Tibial artery (tissue), 4 donors: ENCODE data around the gene ETHE1.

Source experiments
- DNase-seq, 2 donors: peaks; one replicate each; pipeline ENCODE4 v3.0.0-alpha.2; 2019
- H3K27ac ChIP-seq, 2 donors: fragments of 200-600 bp; sonication (generic) in 1 of 2; 1 replicate in 1 of 2; 2 replicates in 1 of 2; pipeline ENCODE4 v1.5.1; 2018 to 2019; ENCODE audit warnings: mild to moderate bottlenecking in 1 of 2
- H3K27me3 ChIP-seq, 2 donors: fragments of 200-600 bp; sonication (generic) in 1 of 2; one replicate each; pipeline versions ENCODE4 v1.5.1 to v1.6.0; 2016 to 2019
- H3K36me3 ChIP-seq, 3 donors: fragments of 200-600 bp; sonication (generic) in 2 of 3; one replicate each; pipeline ENCODE4 v1.5.1; 2016 to 2019; ENCODE audit warnings: mild to moderate bottlenecking in 2 of 3
- H3K4me1 ChIP-seq, 4 donors: fragments of 200-600 bp; sonication (generic) in 2 of 4; 1 replicate in 3 of 4; 2 replicates in 1 of 4; pipeline ENCODE4 v1.5.1; 2016 to 2019
- H3K4me3 ChIP-seq, 2 donors: fragments of 200-600 bp; sonication (generic) in 1 of 2; 1 replicate in 1 of 2; 2 replicates in 1 of 2; pipeline ENCODE4 v1.5.1; 2018 to 2019; ENCODE audit warnings: mild to moderate bottlenecking in 2 of 2
- H3K9me3 ChIP-seq, 3 donors: fragments of 200-600 bp; sonication (generic) in 1 of 3; one replicate each; pipeline ENCODE4 v1.5.1; 2016 to 2019
- intact Hi-C: fragments of 100-400 bp; cut with DNase I; formaldehyde crosslinking; loops from one replicate; pipeline ENCODE4 v1.15.0; 2023; ENCODE audit warnings: low total_unique reads
- TF ChIP-seq, protein P1 (sequence below), 2 experiments: fragments of 200-600 bp in 1 of 2; fragments of 450-650 bp in 1 of 2; IDR thresholded peaks; one replicate each; pipeline ENCODE4 v1.5.1; 2017 to 2019; ENCODE audit warnings: antibody characterized with exemption in 2 of 2, mild to moderate bottlenecking in 1 of 2, moderate library complexity in 1 of 2

ETHE1 gene

DNA sequence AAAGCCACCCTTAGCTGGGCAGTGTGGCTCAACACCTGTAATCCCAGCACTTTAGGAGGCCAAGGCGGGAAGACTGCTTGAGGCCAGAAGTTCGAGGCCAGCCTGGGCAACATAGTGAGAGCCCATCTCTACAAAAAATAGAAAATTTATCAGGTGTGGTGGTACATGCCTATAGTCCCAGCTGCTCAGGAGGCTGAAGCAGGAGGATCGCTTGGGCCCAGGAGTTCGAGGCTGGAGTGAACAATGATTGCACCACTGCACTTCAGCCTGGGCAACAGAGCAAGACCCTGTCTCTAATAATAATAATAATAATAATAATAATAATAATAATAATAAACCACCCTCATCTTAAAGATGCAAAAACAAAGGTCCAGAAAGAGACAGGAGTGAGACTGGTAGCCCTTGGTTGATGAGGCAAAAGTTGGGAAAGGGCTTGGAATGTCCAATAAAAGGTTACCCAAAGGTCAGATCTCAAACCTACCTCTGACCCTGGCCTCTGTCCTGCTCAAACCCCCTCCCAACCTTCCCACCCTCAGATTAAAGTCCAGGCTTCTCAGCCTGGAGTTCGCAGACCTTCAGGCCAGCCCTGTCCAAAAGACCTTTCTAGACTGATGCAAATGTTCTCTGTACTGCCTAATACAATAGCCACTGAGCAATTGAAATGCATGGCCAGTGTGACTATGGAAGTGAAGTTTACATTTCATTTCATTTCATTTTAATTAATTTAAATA is 15.1 kb upstream of the ETHE1 start:
- TF ChIP-seq, protein P1, sequence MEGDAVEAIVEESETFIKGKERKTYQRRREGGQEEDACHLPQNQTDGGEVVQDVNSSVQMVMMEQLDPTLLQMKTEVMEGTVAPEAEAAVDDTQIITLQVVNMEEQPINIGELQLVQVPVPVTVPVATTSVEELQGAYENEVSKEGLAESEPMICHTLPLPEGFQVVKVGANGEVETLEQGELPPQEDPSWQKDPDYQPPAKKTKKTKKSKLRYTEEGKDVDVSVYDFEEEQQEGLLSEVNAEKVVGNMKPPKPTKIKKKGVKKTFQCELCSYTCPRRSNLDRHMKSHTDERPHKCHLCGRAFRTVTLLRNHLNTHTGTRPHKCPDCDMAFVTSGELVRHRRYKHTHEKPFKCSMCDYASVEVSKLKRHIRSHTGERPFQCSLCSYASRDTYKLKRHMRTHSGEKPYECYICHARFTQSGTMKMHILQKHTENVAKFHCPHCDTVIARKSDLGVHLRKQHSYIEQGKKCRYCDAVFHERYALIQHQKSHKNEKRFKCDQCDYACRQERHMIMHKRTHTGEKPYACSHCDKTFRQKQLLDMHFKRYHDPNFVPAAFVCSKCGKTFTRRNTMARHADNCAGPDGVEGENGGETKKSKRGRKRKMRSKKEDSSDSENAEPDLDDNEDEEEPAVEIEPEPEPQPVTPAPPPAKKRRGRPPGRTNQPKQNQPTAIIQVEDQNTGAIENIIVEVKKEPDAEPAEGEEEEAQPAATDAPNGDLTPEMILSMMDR (IDR thresholded peaks at IDR 0.05): no peak
- intact Hi-C loops: no loop called here
- Histone ChIP-seq H3K9me3 (no peaks in the 10 kb centered on the region), H3K4me1 (no peaks in the 10 kb centered on the region), H3K27ac (no peak overlapping the region), H3K27me3 (no peaks in the 10 kb centered on the region), H3K36me3 (peaks cover 45 to 94% (median 75%) of the 10 kb centered on the region in 3 donors), H3K4me3 (no peak overlapping the region)
- no peak for DNase-seq

DNA sequence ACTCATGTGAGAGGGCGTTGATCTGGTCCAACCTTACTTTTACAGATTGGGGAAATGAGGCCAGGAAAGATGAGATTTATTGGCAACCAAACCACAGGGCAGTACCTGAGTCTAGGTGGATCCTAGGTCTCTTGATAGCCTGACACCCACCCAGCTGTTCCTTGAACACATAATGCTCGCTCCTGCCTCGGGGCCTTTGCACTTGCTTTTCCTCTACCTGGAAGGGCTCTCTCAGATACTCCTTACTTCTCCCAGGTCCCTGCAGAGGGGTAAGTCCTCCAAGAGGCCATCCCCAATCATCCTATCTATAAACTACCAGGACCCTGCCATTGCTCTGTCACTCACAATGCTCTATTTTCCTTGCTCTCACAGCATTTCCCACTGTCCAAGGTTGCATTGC is 13.4 kb upstream of the ETHE1 start:
- peaks cover 43 to 87% (median 66%) of the 10 kb centered on the region in 3 donors for H3K36me3 ChIP-seq
- intact Hi-C loops: no loop called here

DNA sequence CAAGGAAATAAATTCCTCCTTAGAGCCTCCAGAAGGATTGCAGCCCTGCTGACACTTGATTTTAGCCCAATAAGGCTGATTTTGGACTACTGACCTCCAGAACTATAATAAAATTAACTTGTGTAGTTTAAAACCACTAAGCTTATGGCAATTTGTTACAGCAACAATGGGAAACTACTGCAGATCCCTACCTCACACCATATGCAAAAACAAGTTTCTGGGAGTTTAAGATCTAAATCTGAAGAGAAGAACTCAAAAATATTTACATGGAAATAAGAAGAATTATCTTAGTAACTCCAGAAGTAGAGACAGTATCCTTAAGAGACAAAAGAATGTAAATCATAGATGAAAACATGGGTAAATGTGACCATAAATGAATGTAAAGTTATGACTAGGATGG is 11.9 kb upstream of the ETHE1 start:
- TF ChIP-seq, protein P1 (IDR thresholded peaks at IDR 0.05): no peak
- H3K27ac ChIP-seq: no peak overlapping the region
- peaks cover 0 to 21% (median 13%) of the 10 kb centered on the region in 4 donors for H3K4me1 ChIP-seq
- H3K9me3 ChIP-seq: no peaks in the 10 kb centered on the region
- H3K4me3 ChIP-seq: no peak overlapping the region
- DNase-seq: no peak
- intact Hi-C loops: no loop called here
- H3K27me3 ChIP-seq: no peaks in the 10 kb centered on the region
- H3K36me3 ChIP-seq: peaks cover 40 to 72% (median 52%) of the 10 kb centered on the region in 3 donors

More for the DNA sequence above, 13.4 kb upstream of the ETHE1 start:
- TF ChIP-seq, protein P1 (IDR thresholded peaks at IDR 0.05): no peak
- Histone ChIP-seq H3K27me3 (no peaks in the 10 kb centered on the region), H3K9me3 (no peaks in the 10 kb centered on the region), H3K4me1 (peaks cover 0 to 6% (median 2%) of the 10 kb centered on the region in 4 donors), H3K4me3 (no peak overlapping the region), H3K27ac (no peak overlapping the region)
- no peak for DNase-seq

DNA sequence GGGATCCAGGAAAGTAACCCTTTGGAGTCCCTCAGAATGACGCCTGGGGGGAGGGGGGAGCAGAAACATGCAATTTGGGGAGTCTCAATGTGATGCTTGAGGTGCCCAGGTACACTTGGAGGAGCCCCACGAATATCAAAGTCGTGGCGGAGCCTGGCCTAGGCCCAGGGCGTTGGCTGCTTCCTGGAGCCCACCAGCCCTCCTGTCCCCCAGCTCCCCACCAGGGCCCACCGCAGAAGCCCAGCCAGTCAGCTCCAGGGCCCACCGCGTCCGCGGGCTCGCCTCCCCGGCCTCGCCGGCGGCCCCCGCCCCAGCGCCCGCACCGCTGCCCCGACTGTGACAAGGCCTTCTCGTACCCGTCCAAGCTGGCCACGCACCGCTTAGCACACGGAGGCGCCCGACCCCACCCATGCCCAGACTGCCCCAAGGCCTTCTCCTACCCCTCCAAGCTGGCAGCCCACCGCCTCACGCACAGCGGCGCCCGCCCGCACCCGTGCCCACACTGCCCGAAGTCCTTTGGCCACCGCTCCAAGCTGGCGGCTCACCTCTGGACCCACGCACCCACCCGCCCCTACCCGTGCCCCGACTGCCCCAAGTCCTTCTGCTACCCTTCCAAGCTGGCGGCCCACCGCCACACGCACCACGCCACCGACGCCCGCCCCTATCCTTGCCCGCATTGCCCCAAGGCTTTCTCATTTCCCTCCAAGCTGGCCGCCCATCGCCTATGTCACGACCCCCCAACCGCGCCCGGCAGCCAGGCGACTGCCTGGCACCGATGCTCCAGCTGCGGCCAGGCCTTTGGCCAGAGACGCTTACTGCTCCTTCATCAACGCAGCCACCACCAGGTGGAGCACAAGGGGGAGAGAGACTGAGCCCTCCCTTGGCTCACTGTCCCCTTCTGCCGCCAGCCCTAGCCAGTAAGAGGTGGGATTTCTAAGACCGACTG is 8.1 kb upstream of the ETHE1 start:
- no peaks in the 10 kb centered on the region for H3K27me3 ChIP-seq
- no peaks in the 10 kb centered on the region for H3K9me3 ChIP-seq
- H3K4me1 ChIP-seq: peaks cover 0 to 33% (median 18%) of the 10 kb centered on the region in 4 donors
- peak overlapping the region; percentile 83 to 89 for H3K27ac ChIP-seq
- peak; percentile 61 to 83 for DNase-seq
- H3K36me3 ChIP-seq: peaks cover 19 to 34% (median 25%) of the 10 kb centered on the region in 3 donors
- H3K4me3 ChIP-seq: no peak overlapping the region
- TF ChIP-seq, protein P1 (IDR thresholded peaks at IDR 0.05): peak; percentile 43 to 49
- intact Hi-C loops: no loop called here

DNA sequence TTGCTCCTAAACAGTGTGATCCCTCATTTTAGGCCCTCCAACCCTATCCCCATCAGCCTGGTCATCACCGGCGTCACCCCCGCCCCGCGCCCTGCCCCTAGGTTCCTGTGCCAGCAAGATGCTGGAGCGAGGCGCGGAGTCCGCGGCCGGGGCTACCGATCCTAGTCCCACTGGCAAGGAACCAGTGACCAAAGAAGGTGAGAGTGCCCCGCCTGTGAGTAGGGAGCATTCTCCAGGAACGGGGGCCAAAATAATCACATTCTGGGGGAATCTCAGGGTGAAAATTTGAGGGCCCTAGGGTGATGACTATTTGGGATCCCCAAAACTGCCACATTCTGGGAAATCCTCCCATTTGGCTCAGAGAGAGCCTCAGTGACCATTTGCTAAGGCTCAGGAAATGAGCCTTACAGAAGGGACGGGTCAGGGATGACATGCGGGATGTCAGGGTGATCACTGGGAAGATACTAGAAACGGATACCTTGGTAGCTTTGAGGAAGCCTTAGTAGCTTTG is 7.4 kb upstream of the ETHE1 start:
- Histone ChIP-seq H3K36me3 (peaks cover 16 to 27% (median 18%) of the 10 kb centered on the region in 3 donors), H3K27ac (peak overlapping the region; percentile 83 to 89), H3K9me3 (no peaks in the 10 kb centered on the region), H3K27me3 (no peaks in the 10 kb centered on the region), H3K4me1 (peaks cover 0 to 33% (median 18%) of the 10 kb centered on the region in 4 donors), H3K4me3 (peak overlapping the region; percentile 61 to 66)
- DNase-seq: no peak
- TF ChIP-seq, protein P1 (IDR thresholded peaks at IDR 0.05): no peak
- intact Hi-C loops: no loop called here
